GM21360 (cell line): Measurements from ENCODE around the gene TECR.
"Not testable (repeated sequence)": the region's sequence is repeated elsewhere in the genome, so short reads cannot be mapped to it uniquely, and the experiment has no call there.

Experiments used
- ATAC-seq: cut with Tn5 transposase; IDR thresholded peaks from one replicate; pipeline ENCODE4 v1.9.1; 2021; ENCODE audit warnings: mild to moderate bottlenecking, moderate library complexity; ENCODE audit not compliant: unreplicated experiment

The TECR gene

GRCh38 chr19:14559916-14560775, 30.8 kb downstream of the TECR start:
- no peak for ATAC-seq

DNA sequence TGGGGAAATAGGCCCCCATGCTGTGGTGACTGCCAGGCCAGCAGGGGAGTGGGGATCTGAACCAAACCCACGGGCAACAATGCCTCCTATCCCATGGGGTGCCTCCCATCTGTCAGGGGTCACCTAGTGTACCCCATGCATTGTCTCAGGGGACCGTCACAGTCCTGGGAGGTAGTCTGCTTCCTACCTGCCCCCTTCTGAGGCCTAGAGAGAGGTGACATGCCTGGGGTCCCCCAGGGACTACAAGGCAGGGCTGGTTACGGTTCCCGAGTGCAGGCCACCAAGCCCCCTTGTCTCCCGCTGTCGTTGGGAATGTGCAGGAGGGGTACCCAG, 31.3 kb downstream of the TECR start:
- ATAC-seq: no peak

DNA sequence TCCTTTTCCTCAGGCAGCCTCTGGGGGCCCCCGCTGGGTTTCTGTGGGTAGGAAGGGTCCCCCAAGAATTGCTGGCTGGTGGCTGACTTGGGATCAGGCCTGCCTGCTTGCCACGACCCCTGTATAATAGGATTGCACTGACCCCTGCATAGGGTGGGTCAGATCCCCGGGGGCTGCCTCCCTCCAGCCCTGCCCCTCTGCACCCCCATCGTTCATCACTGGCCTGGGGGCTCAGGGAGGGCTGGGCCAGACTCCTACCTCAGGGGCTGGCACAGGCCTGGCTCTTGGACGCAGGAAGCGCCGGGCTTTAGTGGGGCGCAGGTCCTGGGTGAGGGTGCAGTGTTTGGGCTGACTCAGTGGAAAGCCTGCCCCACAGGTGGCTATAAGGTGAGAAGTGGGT, 31.9 kb downstream of the TECR start:
- ATAC-seq: no peak

DNA sequence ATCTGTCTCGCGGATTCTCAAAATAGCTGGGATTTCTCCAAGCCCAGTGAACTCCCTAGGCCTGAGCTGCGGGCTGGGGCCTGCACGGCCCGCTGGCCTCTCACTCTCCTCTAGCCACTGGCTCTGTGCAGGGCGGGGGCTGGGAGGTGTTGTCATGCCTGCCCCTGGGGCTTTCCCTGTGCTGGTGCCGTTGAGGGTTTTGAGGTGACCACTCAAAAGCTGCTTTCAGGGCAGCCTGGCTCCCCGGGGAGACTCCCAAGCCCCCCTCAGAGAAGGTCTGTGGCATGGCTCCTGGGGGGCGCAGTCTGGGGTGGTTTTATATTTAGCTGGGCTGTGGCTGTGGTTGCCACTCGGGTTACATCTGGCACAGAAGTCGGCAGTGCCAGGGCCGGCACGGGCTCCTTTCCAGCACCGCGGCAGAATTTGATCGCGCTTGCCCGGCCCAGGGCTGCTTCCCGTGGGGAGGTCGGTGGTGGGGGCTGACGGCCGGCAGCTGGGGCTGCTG, 32.5 kb downstream of the TECR start:
- no peak for ATAC-seq

DNA sequence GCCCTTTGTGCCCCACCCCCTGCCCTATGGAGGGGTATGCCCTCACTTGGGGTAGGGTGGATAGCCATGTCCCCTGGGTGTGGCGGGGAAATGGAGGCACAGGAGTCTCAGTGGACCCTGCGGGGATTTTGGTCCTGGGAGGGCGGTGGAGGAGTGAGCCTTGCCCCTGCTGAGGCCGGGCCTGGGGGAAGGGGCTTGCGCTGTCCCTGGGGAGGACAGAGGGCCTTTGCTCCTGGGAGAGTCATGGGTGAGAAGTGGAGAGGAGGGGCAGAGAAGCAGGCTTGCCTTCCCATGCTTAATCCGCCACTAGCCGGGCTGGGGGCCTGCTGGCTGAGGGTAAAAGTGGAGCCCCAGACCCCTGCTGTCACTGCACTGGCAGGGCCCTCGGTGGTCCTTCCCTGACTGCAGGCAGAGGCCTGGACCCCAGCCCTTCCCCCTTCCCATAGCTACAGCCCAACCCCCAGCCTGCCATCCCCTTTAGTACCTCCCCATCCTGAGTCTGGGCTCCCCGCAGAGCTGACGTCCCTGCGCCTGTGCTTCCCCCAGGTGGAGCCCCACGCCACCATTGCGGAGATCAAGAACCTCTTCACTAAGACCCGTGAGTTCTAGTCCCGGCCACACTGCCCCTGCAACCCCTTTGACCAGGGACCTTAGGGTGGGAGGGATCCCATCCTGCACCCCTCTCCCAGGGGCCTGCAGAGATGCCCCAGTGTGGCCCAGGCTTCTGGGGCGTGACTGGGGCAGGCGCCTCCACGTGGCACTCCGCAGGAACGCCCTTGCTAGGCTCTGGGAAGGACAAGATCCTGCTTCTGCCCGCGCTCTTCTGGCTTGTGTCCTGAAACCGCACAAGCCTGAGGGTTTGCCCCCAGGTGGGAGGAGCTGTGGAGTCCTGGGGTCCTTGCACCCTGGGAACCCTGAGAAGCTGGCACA, 33.5 kb downstream of the TECR start:
- no peak for ATAC-seq

DNA sequence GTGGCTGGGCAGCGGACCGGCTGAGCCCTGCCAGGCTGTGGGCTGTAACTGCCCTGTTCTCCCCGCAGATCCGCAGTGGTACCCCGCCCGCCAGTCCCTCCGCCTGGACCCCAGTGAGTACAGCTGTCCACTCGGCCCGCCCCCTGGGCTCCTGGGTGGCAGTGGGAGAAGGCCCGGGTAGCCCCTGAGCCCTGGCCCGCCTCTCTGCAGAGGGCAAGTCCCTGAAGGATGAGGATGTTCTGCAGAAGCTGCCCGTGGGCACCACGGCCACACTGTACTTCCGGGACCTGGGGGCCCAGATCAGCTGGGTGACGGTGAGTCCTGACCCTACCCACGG, 34.2 kb downstream of the TECR start:
- ATAC-seq: no peak

DNA sequence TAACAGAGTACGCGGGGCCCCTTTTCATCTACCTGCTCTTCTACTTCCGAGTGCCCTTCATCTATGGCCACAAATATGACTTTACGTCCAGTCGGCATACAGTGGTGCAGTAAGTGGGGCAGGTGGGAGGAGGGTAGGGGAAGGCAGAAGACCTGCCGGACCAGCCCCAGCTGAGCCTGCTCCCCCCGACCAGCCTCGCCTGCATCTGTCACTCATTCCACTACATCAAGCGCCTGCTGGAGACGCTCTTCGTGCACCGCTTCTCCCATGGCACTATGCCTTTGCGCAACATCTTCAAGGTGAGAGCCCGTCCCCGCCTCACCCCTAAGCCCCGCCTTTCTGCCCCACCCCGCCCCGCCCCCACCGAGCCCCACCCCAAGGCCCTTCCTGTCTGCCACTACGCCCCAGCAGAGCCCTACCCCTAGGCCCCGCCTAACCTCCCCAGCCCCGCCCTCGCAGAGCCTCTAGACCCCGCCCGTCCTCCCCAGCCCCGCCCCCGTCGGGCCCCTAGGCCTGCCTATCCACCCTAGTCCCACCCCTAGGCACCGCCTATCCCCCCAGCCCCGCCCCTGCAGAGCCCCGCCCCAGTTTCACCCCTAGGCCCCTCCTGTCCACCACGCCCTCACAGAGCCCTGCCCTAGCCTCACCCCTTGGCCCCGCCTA, 34.7 kb downstream of the TECR start:
- no peak for ATAC-seq

DNA sequence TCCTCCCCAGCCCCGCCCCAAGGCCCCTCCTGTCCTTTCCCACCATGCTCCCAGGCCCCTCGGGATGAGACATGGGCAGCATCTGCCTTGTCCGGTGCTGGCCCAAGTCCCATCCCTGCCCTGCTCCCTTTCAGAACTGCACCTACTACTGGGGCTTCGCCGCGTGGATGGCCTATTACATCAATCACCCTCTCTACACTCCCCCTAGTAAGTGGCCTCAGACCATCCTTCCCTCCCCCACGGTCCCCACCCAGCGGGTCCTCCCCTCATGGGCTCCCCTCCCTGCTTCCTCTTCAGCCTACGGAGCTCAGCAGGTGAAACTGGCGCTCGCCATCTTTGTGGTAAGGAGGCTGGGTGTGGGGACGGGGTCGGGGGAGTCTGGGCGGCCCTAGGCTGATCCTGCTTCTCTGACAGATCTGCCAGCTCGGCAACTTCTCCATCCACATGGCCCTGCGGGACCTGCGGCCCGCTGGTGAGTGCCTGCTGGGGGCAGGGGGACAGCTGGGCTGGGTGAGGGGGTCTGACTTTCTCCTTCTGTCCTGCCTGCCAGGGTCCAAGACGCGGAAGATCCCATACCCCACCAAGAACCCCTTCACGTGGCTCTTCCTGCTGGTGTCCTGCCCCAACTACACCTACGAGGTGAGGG, 35.4 kb downstream of the TECR start:
- not testable (repeated sequence) for ATAC-seq

- no peak for ATAC-seq
These were observed 35.9 kb downstream of the TECR start for GRCh38 chr19:14565298-14565679.

- ATAC-seq: no peak
These were observed 36.6 kb downstream of the TECR start for GRCh38 chr19:14565765-14566711.

DNA sequence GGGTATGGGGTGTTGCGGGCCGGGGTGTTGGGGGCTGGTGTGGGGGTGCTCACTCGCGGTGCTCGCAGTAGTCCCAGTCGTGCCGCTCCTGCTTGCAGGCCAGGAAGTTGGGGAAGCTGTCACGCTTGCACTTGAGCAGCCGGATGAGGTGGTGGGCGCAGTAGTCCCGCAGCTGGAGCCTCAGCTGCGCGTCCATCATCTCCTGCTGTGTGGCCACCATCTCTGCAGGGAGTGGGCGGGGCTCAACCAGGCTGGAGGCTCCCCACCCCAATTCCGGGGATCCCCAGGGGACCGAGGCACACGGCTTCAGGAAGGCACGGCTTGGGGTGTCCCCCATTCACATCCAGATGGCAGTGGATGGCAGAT, 37.3 kb downstream of the TECR start:
- ATAC-seq: no peak

DNA sequence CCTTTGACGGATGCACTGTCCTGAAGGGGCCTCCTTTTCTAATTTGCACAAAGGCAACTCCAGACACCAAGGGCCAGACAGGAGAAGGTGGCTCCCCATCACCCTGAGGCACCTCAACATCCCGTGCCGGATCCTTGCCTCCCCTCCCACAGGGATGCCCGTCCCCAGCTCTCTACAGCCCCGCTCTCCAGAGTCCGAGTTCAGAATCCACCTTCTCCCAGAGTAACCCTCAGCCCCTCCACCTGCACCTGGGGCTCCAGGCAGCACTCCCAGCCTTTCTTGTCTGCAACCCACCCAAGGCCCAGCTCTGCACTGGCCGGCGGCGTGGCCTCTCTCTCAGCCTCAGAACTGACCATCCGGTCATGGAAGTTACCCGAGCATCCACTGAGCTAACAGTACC, 37.7 kb downstream of the TECR start:
- ATAC-seq: no peak

- ATAC-seq: no peak
These were observed 41.6 kb downstream of the TECR start for GRCh38 chr19:14570864-14571527.

DNA sequence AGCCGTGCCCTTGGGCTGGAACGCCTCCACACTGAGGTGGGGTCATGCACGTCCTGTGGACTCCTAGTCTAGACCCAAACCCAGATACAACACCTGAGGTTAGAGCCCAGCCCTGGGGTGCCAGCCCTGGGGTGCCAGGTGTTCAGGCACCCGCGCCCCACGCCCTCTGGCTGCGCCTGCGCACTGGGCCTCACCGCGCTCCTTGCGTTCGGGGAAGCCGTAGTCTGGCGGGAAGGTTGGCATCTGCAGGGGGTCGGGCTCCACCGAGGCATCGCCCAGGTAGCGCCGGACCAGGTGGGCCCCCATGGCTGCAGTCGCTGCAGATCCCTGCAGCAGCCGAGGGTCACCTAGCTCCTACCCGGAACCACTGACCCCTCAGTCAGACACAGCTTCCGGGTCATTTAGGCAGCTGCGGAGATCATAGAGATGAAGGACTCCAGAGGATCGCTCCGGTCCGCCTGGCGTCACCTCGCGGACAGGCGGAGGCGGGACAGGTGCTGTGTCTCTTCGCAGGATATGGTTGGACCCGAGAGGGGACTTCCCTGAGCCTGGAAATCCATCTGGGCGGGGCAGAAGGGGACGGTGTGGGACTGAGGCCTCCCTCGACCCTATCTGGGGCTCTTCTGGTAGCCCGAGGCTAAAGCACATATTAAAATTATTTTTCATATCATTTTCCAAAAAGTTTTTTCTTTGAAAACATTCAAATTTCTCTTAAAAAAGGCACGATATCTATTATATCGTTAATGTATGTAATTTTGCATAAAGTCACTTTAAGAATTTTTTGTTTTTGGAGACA, 42.5 kb downstream of the TECR start, which contains the start of gene NDUFB7:
TSS of gene NDUFB7 (minus strand) at position 372 of the 796 bp plus-strand sequence. CDS start at position 306, 66 bp downstream.
- ATAC-seq: peak; percentile 76

- ATAC-seq: no peak
These were observed 46.1 kb downstream of the TECR start for GRCh38 chr19:14575428-14575980.

- no peak for ATAC-seq
These were observed 47.0 kb downstream of the TECR start for GRCh38 chr19:14576363-14576762.

- ATAC-seq: no peak
These were observed 47.9 kb downstream of the TECR start for GRCh38 chr19:14577264-14577663.

- ATAC-seq: no peak
These were observed 48.6 kb downstream of the TECR start for GRCh38 chr19:14577885-14578427.
